Sigmoid colon (tissue), 4 donors: Measurements from ENCODE around the gene LAS1L.

Experiments
- EP300 ChIP-seq, 4 donors: sonication (generic); formaldehyde crosslinking; IDR thresholded peaks; one replicate each; pipeline ENCODE4 v1.6.1; 2017; ENCODE audit warnings: antibody characterized with exemption in 4 of 4
- POLR2A ChIP-seq, 2 donors: fragments of 450-650 bp; IDR thresholded peaks; one replicate each; pipeline ENCODE4 v1.6.1; 2016; ENCODE audit warnings: antibody characterized with exemption in 2 of 2, mild to moderate bottlenecking in 2 of 2, moderate library complexity in 2 of 2
- POLR2AphosphoS5 ChIP-seq, 4 donors: sonication (generic); formaldehyde crosslinking; IDR thresholded peaks; one replicate each; pipeline ENCODE4 v1.6.1; 2017; ENCODE audit warnings: antibody characterized with exemption in 4 of 4
- TF ChIP-seq, protein P1 (sequence below), 4 experiments: fragments of 450-650 bp in 3 of 4; fragments of 200-600 bp in 1 of 4; IDR thresholded peaks; one replicate each; pipeline ENCODE4 v1.5.1; 2016 to 2019; ENCODE audit warnings: antibody characterized with exemption in 4 of 4, mild to moderate bottlenecking in 3 of 4, moderate library complexity in 2 of 4

DNA sequence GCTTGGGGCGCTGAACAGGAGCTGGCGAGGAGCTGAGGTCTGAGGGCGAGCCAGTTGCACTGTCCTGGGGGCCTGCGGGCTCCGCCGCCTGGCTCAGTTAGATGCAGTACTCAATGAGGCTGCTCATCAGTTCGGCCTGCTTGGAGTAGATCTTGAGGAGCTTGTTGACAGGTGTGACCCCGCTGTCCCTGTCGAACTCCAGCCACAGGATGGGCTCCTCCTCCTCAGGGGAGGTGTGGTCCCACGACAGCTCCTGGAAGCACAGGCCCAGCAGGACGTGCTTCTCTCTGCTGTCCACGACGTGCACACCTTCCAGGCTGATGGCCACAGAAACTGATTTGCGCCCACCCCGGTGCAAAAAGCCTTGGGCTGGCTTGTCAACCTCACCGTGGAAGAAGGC, 16.5 kb upstream of the LAS1L start:
- TF ChIP-seq, protein P1, sequence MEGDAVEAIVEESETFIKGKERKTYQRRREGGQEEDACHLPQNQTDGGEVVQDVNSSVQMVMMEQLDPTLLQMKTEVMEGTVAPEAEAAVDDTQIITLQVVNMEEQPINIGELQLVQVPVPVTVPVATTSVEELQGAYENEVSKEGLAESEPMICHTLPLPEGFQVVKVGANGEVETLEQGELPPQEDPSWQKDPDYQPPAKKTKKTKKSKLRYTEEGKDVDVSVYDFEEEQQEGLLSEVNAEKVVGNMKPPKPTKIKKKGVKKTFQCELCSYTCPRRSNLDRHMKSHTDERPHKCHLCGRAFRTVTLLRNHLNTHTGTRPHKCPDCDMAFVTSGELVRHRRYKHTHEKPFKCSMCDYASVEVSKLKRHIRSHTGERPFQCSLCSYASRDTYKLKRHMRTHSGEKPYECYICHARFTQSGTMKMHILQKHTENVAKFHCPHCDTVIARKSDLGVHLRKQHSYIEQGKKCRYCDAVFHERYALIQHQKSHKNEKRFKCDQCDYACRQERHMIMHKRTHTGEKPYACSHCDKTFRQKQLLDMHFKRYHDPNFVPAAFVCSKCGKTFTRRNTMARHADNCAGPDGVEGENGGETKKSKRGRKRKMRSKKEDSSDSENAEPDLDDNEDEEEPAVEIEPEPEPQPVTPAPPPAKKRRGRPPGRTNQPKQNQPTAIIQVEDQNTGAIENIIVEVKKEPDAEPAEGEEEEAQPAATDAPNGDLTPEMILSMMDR (IDR thresholded peaks at IDR 0.05) = no peak
- no peak for TF ChIP-seq POLR2A (IDR thresholded peaks at IDR 0.05)
- TF ChIP-seq EP300 (IDR thresholded peaks at IDR 0.05) = no peak
- no peak for TF ChIP-seq POLR2AphosphoS5 (IDR thresholded peaks at IDR 0.05)
